Neural progenitor cell (in vitro differentiated cells): ENCODE results near the gene EYS.

Experiments
- CTCF ChIP-seq: fragments of 200-600 bp; sonication (generic); IDR thresholded peaks from 2 replicates; pipeline ENCODE4 v1.5.1; 2017; ENCODE audit warnings: antibody characterized with exemption, mild to moderate bottlenecking
- EZH2phosphoT487 ChIP-seq: fragments of 200-600 bp; sonication (generic); IDR thresholded peaks from 2 replicates; pipeline ENCODE4 v1.6.1; 2017; ENCODE audit warnings: antibody characterized with exemption

- TF ChIP-seq CTCF (no peak), EZH2phosphoT487 (no peak)
Measured at GRCh38 chr6:63789699-63790098, 1917.3 kb downstream of the EYS start.
